ENCODE results near the gene ZNF516. TPM values are rescaled to one million over a fixed set of nuclear protein-coding genes. Genes with fewer than 3 reads are reported as not detected.

The ZNF516 gene
- polyA plus RNA-seq, 3 donors: 5.0 to 41.9 (median 8.6) TPM

GRCh38 chr18:76412010-76412817, 82.8 kb downstream of the ZNF516 start:
- H3K36me3 ChIP-seq (replicated peaks in 1 of 2; ENCODE audit: control insufficient read depth in 1 of 2, insufficient read depth in 2 of 2, low read length in 2 of 2): peaks cover 5 to 40% of the 10 kb centered on the region in 2 donors
- 60% methylated on average over 14 of the region's 21 CpGs for WGBS (ENCODE audit: insufficient coverage)
- no peak overlapping the region for H3K4me3 ChIP-seq (replicated peaks in 1 of 3; ENCODE audit: low read depth in 2 of 3, low read length in 3 of 3)
- H4K20me1 ChIP-seq (ENCODE audit: insufficient read depth, low read length): peaks cover 100% of the 10 kb centered on the region
- no peak overlapping the region for H3K9ac ChIP-seq (ENCODE audit: insufficient read depth, low read length, poor library complexity, severe bottlenecking)
- Mint-ChIP-seq H3K36me3 (peaks cover 28 to 35% of the 10 kb centered on the region in 2 donors), H3K4me1 (peaks cover 70% of the 10 kb centered on the region), H3K4me3 (no peak overlapping the region), H3K27ac (peak overlapping the region; percentile 70 to 91 (median 83)), H3K9me3 (peaks cover 0 to 2% (median 0%) of the 10 kb centered on the region in 7 donors), H3K27me3 (ENCODE audit: low read depth in 3 of 3) (peaks cover 0 to 2% (median 2%) of the 10 kb centered on the region in 3 donors)
- no peak for TF ChIP-seq CTCF (IDR thresholded peaks at IDR 0.05)
- H3K27ac ChIP-seq (ENCODE audit: low read depth in 1 of 2, low read length in 2 of 2): peak overlapping the region; percentile 43 to 72
- H3K4me2 ChIP-seq (replicated peaks; ENCODE audit: extremely low read depth, low read length, poor library complexity, severe bottlenecking): no peak overlapping the region
- H3K27me3 ChIP-seq (ENCODE audit: control insufficient read depth in 2 of 2, insufficient read depth in 2 of 2, low read length in 2 of 2): no peaks in the 10 kb centered on the region
- no peak overlapping the region for H2AFZ ChIP-seq (ENCODE audit: insufficient read depth, low read depth, low read length, poor library complexity, severe bottlenecking)
- no peaks in the 10 kb centered on the region for H3K9me3 ChIP-seq (replicated peaks in 1 of 2; ENCODE audit: control insufficient read depth in 1 of 2, insufficient read depth in 1 of 2, low read length in 2 of 2)
- H3K4me1 ChIP-seq (ENCODE audit: control insufficient read depth in 1 of 2, insufficient read depth in 2 of 2, low read length in 2 of 2): peaks cover 40 to 54% of the 10 kb centered on the region in 2 donors
- intact Hi-C loops (cut with micrococcal nuclease): no loop called here
- DNase-seq: peak in 1 of 3 donors; percentile 34
- peaks cover 100% of the 10 kb centered on the region for H3K79me2 ChIP-seq (ENCODE audit: insufficient read depth, low read length)

GRCh38 chr18:76410660-76411417, 84.2 kb downstream of the ZNF516 start:
- H3K4me1 ChIP-seq (ENCODE audit: control insufficient read depth in 1 of 2, insufficient read depth in 2 of 2, low read length in 2 of 2): peaks cover 37 to 50% of the 10 kb centered on the region in 2 donors
- Mint-ChIP-seq H3K27me3 (ENCODE audit: low read depth in 3 of 3) (peaks cover 0 to 4% (median 2%) of the 10 kb centered on the region in 3 donors), H3K27ac (peak overlapping the region; percentile 31 to 84 (median 70)), H3K36me3 (peaks cover 29 to 45% of the 10 kb centered on the region in 2 donors), H3K4me1 (peaks cover 75% of the 10 kb centered on the region), H3K9me3 (peaks cover 0 to 2% (median 0%) of the 10 kb centered on the region in 7 donors), H3K4me3 (no peak overlapping the region)
- no peak overlapping the region for H3K9ac ChIP-seq (ENCODE audit: insufficient read depth, low read length, poor library complexity, severe bottlenecking)
- peak overlapping the region; percentile 9 for H3K4me2 ChIP-seq (replicated peaks; ENCODE audit: extremely low read depth, low read length, poor library complexity, severe bottlenecking)
- H3K9me3 ChIP-seq (replicated peaks in 1 of 2; ENCODE audit: control insufficient read depth in 1 of 2, insufficient read depth in 1 of 2, low read length in 2 of 2): no peaks in the 10 kb centered on the region
- peaks cover 100% of the 10 kb centered on the region for H3K79me2 ChIP-seq (ENCODE audit: insufficient read depth, low read length)
- H3K4me3 ChIP-seq (replicated peaks in 1 of 3; ENCODE audit: low read depth in 2 of 3, low read length in 3 of 3): no peak overlapping the region
- intact Hi-C loops (cut with micrococcal nuclease): no loop called here
- peak; percentile 51 to 68 (median 59) for DNase-seq
- H3K27me3 ChIP-seq (ENCODE audit: control insufficient read depth in 2 of 2, insufficient read depth in 2 of 2, low read length in 2 of 2): no peaks in the 10 kb centered on the region
- peaks cover 100% of the 10 kb centered on the region for H4K20me1 ChIP-seq (ENCODE audit: insufficient read depth, low read length)
- peak overlapping the region in 1 of 2 donors; percentile 72 for H3K27ac ChIP-seq (ENCODE audit: low read depth in 1 of 2, low read length in 2 of 2)
- H3K36me3 ChIP-seq (replicated peaks in 1 of 2; ENCODE audit: control insufficient read depth in 1 of 2, insufficient read depth in 2 of 2, low read length in 2 of 2): peaks cover 5 to 50% of the 10 kb centered on the region in 2 donors
- WGBS (ENCODE audit: insufficient coverage): 54% methylated on average over 5 of the region's 11 CpGs
- TF ChIP-seq CTCF (IDR thresholded peaks at IDR 0.05): no peak
- H2AFZ ChIP-seq (ENCODE audit: insufficient read depth, low read depth, low read length, poor library complexity, severe bottlenecking): no peak overlapping the region
